ENCODE data around the gene TTLL7.

Gene TTLL7, protein sequence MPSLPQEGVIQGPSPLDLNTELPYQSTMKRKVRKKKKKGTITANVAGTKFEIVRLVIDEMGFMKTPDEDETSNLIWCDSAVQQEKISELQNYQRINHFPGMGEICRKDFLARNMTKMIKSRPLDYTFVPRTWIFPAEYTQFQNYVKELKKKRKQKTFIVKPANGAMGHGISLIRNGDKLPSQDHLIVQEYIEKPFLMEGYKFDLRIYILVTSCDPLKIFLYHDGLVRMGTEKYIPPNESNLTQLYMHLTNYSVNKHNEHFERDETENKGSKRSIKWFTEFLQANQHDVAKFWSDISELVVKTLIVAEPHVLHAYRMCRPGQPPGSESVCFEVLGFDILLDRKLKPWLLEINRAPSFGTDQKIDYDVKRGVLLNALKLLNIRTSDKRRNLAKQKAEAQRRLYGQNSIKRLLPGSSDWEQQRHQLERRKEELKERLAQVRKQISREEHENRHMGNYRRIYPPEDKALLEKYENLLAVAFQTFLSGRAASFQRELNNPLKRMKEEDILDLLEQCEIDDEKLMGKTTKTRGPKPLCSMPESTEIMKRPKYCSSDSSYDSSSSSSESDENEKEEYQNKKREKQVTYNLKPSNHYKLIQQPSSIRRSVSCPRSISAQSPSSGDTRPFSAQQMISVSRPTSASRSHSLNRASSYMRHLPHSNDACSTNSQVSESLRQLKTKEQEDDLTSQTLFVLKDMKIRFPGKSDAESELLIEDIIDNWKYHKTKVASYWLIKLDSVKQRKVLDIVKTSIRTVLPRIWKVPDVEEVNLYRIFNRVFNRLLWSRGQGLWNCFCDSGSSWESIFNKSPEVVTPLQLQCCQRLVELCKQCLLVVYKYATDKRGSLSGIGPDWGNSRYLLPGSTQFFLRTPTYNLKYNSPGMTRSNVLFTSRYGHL

DNA sequence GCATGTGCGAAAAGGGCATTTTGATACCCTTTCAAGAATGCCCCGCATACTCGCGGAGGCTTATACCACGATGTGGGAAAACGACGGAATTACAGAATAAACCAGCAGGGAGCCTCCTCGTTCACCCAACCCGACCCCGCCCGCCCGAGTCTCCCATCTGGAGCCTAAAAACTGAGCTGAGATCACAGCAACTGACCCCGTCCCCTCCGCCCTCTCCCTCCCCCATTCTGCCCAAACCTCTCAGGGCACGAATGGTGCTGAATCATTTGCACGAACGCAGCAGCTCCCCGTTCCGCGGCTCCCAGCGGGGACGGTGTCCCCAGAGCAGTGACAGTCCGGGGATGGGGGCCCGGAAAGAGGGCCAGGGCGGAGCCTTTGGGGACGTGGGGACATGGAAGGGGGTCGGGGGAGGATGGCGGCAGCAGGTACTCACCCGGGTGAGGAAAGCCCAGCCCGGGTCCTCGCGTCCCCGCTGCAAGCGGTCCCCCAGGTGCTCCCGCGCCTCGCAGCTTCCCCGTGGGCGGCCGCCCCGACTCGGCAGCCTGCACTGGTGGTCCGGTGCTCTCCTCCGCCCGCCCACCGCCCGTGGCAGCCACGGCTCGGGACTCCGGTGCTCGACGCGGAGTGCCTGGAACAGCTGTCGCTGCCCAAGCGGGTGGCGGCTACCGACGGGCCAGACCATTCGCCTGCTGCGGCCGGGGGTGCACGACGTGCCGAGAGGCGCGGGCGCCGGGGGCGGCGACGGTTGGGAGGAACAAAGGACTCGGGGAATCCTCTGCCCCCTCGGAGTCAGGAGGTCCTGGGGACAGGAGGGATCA, at the start of gene TTLL7:
Gene TTLL7, minus strand, starts transcription at position 635 of the 818 bp plus-strand sequence. CDS start 46,921 bp downstream, outside the sequence.
- DNase-seq (ENCODE audit: low read depth): peak; percentile 24

DNA sequence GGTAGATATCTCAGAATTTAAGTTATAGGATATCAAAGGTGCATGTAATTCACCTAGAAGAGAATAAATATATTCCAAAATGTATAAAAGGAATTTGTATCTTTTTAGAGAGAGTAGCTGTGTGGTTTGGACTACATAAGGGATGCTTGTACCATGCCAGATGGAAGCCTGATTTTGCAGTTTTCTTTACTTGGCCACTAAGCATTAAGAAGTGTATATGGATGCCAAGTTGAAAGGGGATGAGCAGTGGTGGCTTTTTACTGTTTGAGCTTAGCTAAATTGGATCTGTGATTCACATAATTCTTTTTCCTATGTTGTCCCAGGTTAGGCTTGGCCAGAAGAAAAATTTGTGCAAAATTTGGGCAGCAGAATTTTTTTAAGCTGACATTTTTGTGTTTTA, 43.5 kb upstream of the TTLL7 start:
- no peak for DNase-seq (ENCODE audit: low read depth)

DNA sequence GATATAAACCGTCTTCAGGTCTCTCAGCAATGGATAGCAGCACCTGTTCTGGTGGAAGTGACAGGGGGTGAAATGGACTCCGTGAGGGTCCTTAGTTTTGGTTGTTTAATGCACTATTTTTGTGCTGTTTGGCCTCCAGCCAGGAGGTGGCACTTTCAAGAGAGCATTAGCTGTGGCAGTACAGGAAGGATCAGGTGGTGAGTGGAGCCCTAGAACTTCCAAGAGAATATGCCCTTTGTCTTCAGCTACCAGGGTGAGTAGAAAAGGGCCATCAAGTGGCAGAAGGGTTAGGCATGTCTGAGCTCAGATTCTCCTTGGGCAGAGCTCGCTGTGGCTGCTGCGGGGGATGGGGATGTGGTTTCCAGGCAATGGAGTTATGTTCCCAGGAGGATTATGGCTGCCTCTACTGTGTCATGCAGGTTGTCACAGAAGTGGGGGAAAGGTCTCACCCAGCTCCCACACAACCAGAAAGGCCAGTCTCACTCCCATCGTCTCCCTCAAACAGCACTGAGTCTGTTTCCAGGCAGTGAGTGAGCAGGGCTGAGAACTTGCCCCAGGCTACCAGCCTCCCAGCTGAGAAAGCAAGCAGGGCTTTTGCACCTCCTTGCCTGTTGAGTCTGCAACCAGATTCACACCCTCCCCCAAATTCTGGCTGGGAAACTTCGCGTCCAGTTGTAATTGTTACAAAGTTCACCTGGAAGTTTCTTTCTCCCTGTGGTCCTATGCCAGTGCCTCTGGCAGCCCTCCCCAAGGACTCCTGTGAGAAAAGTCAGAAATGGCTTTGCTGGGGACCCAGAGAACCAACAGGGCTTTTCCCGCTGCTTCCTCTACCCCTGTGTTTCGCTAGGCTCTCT, 39.1 kb upstream of the TTLL7 start:
- DNase-seq (ENCODE audit: low read depth): no peak

DNA sequence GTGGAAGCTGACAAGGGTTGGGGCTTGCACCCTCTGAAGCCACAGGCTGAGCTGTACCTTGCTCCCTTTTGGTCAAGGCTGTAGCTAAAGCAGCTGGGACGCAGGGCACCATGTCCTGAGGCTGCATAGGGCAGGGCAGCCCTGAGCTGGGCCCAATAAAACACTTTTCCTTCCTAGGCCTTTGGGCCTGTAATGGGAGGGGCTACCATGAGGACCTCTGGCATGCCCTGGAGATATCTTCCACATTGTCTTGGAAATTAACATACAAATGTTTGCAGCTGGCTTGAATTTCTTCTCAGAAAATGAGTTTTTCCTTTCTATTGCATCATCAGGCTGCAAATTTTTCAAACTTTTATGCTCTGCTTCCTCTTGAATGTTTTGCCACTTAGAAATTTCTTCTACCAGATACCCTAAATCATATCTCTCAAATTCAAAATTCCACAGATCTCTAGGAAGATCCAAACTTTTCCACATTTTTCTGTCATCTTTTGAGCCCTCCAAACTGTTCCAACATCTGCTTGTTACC, 32.9 kb upstream of the TTLL7 start:
- no peak for DNase-seq (ENCODE audit: low read depth)

DNA sequence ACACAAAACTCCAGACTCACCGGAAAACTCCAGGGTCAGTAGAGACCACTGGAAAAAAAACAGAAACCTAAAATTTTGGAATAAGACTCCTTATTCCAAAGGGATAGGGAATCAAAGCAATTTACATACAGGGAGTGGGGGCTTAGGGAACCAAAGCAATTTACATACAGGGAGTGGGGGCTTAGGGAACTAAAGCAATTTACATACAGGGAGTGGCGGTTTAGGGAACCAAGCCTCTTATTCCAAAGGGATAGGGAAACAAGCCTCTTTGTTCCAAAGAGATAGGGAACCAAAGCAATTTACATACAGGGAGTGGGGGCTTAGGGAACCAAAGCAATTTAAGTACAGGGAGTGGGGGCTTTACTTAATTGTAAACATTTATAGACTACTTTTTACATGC, 28.4 kb upstream of the TTLL7 start:
- no peak for DNase-seq (ENCODE audit: low read depth)

DNA sequence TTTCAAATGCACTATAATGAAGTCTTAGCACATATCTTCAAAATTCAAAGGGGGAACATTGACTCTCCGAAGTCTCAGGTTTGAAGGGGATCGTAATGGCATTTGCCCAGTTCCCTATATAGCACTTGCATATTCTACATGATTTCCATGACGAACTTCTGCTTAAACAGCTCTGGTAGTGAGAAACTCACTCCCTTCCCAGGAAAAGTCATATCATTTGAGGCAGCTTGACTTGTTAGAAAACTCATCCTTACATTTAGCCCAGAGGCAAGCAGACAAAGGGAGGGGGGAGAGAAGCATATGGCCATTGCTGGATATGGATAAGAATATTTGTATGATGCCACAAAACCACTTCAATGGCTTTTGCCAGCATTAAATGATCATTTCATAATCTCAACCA, 27.0 kb upstream of the TTLL7 start:
- no peak for DNase-seq (ENCODE audit: low read depth)

DNA sequence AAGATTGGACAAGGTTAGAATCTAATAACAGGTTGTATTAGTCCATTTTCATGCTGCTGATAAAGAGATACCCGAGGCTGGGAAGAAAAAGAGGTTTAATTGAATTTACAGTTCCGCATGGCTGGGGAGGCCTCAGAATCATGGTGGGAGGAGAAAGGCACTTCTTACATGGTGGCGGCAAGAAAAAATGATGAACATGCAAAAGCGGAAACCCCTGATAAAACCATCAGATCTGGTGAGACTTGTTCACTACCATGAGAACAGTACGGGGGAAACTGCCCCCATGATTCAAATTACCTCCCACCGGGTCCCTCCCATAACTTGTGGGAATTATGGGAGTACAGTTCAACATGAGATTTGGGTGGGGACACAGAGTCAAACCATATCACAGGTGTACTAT, 22.9 kb upstream of the TTLL7 start:
- no peak for DNase-seq (ENCODE audit: low read depth)

DNA sequence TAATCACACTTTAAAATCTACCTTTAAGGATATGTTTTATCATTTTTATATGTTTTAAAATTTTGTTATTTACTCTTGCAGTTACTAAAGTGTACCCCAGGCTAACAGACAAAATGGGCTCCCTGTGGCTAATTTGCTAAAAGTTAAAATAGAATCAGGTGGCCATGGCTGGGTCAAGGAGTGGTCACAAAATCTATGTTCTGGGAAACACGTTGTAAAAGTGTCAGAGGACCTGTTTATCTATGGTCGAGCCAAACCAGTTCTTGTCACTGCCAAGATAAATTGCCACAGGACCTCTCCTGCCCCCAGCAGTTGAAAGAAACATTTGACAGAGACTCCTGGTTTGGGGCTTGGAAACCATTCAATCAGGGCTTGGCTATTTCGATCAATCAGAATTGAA, 21.2 kb upstream of the TTLL7 start:
- no peak for DNase-seq (ENCODE audit: low read depth)

DNA sequence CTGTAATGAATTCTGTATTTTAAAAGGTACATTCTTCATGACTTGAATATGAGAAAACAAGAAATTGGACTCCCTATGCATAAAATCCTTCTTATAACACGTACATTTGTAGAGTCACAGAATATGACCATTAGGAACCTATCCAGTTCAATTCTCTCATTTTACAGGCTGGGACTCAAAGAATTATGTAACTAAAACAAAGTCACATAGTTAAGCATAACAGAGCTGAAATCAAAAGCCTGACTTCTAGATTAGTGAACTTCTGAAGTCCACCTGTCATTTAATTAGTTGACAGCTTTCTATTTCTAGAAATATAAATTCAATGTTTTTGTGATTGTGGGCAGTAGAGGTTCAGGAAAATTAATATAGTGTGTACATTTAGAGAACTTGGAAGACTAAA, 20.3 kb upstream of the TTLL7 start:
- no peak for DNase-seq (ENCODE audit: low read depth)

DNA sequence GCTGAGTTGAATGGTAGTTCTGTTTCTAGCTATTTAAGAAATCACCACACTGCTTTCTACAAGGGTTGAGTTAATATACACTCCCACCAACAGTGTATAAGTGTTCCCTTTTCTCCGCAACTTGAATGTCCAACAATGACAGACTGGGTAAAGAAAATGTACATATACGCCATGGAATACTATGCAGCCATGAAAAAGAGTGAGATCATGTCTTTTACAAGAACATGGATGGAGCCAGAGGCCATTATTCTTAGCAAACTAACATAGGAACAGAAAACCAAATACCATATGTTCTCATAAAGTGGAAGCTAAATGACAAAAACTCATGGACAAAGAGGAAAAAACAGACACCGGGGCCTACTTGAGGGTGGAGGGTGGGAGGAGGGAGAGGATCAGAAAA, 14.8 kb upstream of the TTLL7 start:
- no peak for DNase-seq (ENCODE audit: low read depth)

DNA sequence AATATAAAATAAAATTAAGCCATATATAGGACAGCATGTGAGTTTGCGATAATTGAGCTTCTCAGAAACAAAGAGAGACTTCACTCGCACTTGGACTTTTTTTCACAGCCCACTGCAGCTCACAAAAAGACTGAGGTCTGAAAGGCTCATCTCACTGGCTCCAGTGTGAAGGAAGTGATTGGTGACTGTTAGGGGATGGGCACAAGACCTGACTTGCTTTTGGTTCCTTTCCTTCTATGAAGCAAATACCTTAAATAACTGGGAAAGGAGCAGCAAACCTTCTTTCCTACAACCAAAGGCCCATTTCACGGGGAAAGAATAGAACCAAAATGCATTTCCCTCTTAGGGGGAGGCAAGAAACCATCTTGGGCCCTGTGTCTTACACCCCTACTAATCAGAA, 13.1 kb upstream of the TTLL7 start:
- no peak for DNase-seq (ENCODE audit: low read depth)

DNA sequence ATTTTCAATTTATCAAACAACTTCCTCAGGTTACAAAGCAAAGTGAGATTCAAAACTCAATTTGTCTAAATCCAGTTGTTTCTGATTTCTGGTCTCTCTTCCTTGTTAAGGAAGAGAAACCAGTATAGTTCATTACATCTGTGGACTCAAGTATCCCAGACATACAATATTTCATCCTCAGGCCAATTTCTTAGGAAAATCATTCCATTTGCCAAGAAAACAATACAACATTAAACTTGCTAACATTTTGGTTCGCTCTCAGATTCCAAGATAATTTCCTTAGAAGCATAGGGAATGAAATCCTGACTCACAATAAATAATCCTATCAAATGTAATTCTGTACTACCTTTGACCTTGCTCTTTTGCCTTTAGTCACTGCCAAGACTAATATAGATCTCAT, 11.2 kb upstream of the TTLL7 start:
- no peak for DNase-seq (ENCODE audit: low read depth)

DNA sequence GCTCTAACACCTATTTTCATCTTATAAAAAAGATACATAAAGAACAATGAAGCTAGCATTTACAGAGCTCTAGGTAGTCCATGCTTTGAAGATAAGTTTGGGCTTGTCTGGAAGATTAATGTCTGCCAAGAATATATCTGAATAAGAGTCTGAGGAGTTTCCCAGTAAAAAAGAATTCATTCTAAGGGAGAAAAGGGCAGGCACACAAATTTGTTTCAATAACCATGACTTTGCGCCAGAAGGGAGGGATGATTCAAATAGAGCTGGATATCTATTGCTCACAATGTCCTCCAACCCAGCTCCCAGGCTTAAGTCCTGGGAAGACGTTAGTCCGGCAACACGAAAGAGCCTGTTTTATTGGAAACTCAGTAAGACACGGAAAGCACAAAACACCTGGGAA, 9.7 kb upstream of the TTLL7 start:
- DNase-seq (ENCODE audit: low read depth): no peak

DNA sequence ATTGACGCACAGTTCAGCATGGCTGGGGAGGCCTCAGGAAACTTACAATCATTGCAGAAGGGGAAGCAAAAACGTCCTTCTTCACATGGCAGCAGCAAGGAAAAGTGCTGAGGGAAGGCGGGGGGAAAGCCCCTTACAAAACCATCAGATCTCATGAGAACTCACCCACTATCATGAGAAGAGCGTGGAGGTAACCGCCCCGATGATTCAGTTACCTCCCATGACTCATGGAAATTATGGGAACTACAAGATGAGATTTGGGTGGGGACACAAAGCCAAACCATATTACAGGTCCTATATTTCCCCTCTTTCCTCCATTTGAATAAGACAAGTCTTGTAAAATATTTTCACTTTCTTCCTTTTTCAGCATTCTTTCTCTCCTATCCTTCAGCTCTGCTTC, 7.7 kb upstream of the TTLL7 start:
- DNase-seq (ENCODE audit: low read depth): no peak

DNA sequence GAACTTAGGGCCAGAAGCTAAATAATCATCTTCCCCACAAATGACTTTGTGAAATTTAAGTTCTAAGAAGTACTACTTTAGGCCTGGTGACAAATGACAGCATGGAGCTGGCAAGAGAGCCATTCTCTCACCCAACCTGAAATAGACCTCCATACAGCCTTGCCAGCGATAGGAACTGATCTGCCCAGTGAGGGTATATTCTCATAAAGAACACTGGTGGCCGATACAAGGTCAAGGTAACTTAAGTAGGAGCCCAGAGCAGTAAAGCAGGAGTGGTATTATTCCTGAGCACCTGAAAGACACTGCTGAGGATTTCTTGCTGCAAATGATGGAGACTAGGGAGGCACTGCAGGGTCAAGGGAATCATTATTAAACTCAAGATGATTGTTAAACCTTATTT, 2.6 kb upstream of the TTLL7 start:
- no peak for DNase-seq (ENCODE audit: low read depth)

DNA sequence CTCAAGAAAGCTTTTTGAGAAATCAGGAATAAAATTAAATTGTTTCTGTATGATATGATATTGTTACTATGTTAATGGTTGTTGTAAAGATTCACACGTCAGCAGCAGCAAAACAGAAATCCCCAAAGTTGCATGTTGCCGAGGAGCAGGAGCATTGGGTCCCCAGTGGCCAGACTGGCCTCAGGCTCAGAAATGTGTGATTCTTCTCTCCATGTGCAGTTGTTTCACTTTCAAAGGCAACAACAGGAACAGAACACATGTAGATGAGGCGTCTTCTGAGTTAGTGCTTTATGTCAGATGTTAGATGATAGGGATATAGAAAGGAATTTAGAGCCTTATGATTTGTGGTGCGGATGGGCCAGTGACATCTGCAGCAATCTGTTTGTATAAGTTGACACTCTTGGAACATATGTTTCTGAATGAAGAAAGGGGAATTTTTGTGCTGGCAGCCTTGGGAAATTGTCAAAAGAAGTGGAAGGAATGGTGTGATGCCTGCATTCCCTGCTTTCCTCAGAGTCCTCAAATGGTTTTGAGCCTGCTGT, 2.1 kb upstream of the TTLL7 start:
- DNase-seq (ENCODE audit: low read depth): no peak

DNA sequence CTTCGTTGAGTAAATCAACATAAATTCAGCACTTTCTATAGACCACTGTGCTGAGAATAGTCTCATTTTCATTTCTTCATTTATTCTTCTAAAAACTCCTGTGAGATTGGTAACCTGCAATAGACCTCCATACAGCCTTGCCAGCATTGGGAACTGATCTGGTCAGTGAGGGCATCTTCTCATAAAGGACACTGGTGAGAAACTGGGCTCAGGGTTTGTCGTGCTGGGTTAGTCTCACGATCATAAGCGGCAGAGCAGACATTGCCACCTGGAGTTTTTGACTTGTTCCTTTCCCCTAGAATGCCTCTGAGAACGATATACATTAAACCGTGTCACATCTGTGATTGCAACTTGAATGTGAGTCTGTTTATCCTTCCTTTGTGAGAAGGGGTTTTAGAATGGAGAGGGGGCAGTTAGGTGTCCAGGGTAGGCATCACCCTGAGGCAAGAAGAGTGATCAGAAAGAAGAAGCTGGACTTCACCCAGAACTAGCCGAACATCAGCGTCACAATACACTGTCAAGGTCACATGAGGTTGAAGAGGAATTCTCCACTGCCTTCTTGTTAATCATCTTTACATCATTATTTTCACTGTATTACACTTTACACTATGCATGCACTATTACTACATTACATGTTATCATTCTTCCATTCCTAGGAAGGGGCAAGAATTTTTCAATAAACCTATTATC, 1.4 kb upstream of the TTLL7 start:
- no peak for DNase-seq (ENCODE audit: low read depth)

DNA sequence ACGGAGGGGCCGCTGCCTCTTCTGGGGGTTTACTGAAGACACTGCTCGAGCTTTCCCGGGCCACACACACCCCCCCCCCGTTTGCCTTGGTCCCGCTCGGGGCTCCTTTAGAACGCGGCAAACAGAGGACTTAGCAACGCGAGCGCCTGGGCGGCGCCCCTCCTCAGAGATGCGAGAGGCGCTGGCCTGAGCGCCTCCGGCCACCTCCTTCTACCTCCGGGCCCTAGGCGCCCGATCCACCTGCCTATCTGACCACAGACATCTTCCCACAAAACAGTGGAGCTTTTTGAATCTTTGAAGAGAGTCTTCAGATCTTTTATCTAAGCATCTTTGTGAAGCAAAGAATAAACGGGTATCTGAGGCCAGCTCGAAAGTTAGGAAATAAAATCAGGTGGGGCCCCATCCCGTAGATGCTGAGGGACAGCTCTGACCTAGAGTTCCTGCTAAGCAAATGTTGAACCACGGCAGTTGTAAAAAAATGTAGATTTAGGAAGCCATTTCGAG, 436 bp upstream of the TTLL7 start:
- peak; percentile 21 for DNase-seq (ENCODE audit: low read depth)

DNA sequence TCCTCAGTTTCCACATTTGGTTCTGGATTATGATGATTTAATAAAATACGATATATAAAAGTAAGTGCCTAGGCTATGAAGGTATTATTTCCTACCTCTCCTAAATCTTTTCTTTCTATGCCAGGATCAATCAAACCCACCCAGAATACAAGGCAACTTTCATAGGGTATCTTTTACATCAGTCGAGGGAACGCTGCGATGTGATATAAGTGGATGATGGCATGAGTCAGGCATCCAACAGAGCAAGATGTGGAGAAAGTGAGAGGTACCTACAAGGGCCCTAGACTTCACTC, 781 bp downstream of the TTLL7 start:
- no peak for DNase-seq (ENCODE audit: low read depth)

DNA sequence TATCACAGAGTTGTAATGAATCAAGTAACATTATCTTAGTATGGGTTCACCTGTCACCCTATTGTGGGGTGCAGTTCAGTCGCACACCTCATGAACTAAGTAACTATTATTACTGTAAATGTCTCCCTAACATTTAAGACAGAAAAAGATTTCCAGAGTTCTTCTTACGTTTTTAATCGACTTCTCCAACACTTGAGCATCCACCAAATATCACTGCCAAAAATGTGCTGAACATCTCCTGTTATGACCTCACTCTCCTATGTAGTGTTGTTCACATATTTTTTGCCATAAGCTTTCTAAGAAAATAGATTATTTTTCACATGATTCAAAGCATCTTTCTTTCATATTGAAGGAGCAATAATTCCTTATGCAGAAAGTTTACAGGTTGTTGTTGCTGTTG, 1.3 kb downstream of the TTLL7 start:
- no peak for DNase-seq (ENCODE audit: low read depth)
